Activated CD4-positive, alpha-beta T cell treated with anti-CD3 and anti-CD28 coated beads, Interleukin-2, amount 50 U/mL, for 48 hours (primary cell): Measurements from ENCODE around the gene BACH2.
"Not testable (repeated sequence)": the region's sequence is repeated elsewhere in the genome, so short reads cannot be mapped to it uniquely, and the experiment has no call there.

Experiments
- DNase-seq, 2 experiments: peaks; one replicate each; pipeline ENCODE4 v3.0.0-alpha.2; 2020

The BACH2 gene

GRCh38 chr6:90088009-90088408, 208.6 kb downstream of the BACH2 start:
- DNase-seq = no peak

GRCh38 chr6:90087106-90087833, 209.4 kb downstream of the BACH2 start:
- no peak for DNase-seq

GRCh38 chr6:90086517-90086916, 210.1 kb downstream of the BACH2 start:
- no peak for DNase-seq

- peak; percentile 37 to 55 for DNase-seq
These were observed 212.8 kb downstream of the BACH2 start for GRCh38 chr6:90083891-90084290.

GRCh38 chr6:90082847-90083246, 213.8 kb downstream of the BACH2 start:
- no peak for DNase-seq

- DNase-seq = peak; percentile 76 to 85
These were observed 215.7 kb downstream of the BACH2 start for GRCh38 chr6:90080876-90081481.

- DNase-seq = peak; percentile 57 to 74
These were observed 216.8 kb downstream of the BACH2 start for GRCh38 chr6:90079560-90080490.

DNA sequence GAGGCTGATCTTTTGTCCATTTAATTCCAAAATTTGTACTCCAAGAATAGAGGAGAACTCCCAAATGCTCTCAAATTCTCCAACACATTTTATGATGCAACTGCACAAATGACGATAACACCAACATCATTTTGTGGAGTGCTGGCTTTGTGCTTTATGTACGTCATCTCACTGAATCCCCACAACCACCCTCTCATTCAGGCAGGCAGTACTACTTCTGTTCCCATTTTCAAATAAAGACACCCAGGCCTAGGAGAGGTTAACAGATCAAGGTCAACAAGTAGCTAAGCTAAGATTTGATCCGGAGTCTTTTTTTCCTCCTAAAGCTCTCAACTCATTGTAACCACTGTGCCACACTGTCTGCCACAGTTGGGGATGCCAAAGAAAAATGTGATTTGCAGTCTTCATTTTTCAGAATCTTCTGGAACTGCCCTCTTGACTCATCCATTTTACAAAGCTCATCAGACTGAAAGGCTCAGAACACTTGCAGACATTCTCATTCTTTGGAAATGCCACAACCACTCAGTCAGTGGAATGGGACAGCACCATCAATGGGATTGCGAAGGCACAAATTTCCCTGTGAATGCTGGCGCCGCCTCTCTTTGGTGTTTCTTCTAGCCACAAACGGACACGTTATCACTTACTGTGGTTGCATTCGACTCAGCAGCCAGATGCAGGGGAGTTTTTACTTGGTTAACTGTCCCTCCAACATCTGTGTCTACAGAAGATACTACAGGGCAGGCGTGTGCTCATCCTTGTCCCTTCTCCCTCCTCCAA, 217.9 kb downstream of the BACH2 start:
- peak; percentile 80 to 87 for DNase-seq

- no peak for DNase-seq
These were observed 219.9 kb downstream of the BACH2 start for GRCh38 chr6:90076511-90077415.

DNA sequence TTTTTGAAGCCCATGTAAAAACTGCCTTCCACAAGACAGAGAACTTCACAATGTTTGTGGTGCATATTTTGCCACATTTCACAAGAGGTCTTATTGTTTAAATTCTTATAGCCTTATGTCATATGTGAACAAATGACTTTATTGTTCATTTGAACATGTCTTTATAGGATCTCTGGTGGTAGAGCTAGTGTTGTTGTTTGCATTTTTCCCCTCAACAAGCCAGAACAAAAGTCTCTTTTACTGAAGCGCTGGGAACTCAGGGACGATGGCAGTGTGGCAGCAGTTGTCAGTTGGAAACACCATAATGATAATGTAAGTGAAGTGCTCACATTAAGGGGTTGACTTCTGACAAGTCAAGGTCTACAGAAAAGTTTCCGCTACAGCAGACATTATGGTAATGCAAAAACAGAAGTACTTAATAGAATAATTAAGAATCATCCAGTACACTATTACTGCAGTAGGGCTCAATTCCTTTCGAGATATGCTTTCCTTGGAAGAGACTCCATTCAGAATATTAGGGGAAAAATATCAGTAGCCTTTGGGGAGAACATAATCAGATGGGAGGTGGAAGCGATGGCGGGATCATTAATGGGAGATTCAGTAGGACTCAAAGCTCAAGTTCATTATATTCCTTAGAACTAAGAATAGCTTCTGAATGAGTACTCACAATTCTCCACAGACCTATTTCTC, 222.3 kb downstream of the BACH2 start:
- no peak for DNase-seq

DNA sequence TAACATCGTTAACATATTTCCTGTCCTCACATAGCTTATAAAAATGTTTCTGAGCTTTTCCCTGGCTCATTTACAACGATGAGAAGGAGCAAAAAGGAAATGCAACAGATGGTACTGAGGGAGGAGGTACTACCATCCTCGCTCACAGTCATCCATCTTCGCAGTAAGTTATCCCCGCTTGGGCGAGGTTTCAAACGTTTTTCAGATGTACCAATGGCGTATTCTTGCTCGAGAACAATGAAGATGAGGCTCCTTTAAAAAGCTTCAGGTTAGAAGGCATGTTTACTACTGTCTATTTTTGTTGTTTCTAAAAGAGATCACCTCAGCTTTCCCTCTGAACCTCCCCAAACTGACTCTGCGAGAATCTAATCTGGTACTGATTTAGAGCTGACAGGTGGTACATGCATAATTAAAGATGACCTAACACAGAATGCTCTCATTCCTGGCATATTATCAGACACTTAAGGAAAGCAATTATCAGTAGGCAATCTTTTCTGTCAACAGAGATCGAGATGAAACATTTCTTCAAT, 223.6 kb downstream of the BACH2 start:
- DNase-seq = no peak

DNA sequence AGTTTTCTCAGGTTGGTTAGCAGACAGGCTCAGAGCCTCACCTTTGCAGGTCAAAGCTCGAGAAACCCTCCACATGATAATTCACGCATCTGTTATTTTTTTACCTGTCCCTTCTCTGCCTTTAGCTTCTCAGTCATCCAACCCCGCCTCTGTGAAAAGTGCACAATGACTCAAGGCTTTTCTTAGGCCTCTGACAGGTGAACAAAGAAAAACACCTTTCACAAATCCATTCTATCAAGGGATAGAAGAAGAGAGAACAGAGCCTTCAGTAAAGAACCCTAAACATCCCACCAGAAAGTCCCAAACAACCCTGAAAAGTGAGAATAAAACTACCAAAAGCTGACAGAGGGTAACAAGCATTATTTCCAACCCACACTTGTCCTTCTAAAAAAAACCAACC, 224.1 kb downstream of the BACH2 start:
- no peak for DNase-seq

GRCh38 chr6:90068703-90069523, 227.7 kb downstream of the BACH2 start:
- no peak for DNase-seq

DNA sequence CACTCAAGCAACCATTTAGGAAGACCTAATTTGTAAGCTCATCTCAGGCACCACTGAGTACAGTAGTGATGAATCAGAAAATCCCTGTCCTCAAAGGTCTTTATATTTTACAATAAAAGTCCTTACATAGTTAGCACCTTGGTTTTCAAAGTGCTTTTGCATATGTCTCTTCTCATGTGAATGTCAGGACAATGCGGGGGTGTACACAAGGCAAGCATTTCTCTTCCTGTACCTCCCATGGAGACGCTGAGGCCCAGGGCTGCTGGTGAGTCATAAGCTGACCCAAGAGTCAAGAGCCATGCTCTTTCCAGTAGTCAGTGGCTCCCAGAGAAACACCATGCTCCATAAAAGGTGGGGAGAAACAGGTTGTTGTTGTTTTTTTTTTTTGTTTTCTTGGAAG, 228.4 kb downstream of the BACH2 start:
- peak; percentile 40 to 59 for DNase-seq

DNA sequence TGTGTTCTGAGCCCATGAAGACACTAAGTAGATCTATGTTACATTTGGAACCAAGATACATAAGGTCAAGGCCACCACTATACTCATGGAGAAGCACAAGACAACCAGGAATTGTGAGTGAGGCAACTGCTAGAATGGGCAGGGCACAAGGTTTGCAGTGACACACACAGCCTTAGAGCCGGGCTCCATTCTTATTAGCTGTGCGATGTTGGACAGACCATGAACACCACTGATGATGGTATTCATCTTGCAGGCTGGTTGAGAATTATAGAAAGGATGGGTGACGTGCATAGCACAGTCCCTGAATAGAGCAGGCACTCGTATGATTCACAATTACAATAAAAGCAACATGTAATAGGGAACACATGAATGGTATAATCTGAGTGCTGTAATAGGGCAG, 229.9 kb downstream of the BACH2 start:
- DNase-seq = no peak

DNA sequence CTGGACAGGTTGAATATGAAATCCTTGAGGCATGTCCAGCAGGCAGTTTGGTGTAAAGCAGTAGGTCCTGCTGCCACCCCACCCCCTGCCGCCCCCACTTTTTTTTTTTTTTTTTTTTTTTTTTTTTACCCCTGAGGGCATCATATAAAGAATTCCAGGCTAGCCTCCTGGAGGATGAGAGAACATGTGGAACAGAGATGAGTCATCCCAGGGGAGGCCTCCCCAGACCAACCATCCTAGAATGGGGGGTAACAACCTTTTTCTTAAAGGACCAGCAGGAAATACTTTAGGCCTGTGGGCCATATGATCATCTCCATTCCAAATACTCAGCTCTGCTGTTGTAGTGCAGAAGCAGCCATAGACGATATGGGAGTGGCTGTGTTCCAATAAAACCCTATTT, 231.5 kb downstream of the BACH2 start:
- no peak for DNase-seq

DNA sequence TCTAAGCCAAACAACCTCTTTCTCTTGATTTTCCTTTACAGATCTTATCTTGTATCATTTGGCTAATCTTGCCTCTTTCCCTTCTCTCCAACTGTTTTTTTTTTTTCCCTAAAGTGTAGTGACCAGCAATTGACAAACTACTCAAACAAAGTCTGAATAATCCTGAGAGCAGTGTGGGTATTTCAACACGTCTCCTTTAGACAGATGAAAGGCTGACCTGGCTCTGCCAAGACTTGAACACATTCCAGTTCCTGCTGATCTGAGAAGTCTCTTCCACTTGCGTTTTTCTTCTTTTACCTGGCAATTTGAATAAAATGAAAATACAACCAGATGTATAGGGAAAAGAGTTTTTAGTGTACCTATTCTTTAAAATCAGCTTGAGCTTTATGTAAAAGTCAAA, 234.0 kb downstream of the BACH2 start:
- no peak for DNase-seq

DNA sequence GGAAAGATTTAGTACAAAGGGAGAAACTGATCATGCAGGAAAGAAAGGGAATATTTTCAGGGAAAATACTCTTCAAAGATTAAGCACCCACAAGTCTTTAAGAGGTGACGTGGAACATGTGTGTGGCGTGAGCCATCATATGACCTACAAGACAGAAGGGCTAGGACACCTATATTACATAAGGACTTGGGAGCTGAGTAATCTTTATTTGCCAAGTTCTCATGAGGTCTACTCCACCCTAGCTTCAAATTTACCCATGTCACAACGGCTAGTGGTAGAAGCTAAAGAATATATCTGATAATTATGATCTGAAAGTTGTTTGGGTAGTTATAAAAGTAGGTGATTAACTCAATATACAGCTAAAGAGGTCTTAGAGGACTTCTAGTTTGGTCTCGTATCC, 234.6 kb downstream of the BACH2 start:
- DNase-seq = no peak

- not testable (repeated sequence) for DNase-seq
These were observed 237.5 kb downstream of the BACH2 start for GRCh38 chr6:90059178-90059577.

- not testable (repeated sequence) for DNase-seq
These were observed 240.7 kb downstream of the BACH2 start for GRCh38 chr6:90055924-90056323.
